Stimulated activated CD8-positive, alpha-beta memory T cell treated with anti-CD3 and anti-CD28 coated beads, Interleukin-12 subunit alpha, Interleukin-12 subunit beta, amount 100 ng/mL, for 24 hours (primary cell): Measurements from ENCODE around the gene BOK.
"Not testable (repeated sequence)": the region's sequence is repeated elsewhere in the genome, so short reads cannot be mapped to it uniquely, and the experiment has no call there.

Source experiments
- DNase-seq: peaks from one replicate; pipeline ENCODE4 v3.0.0-alpha.2; 2020; ENCODE audit errors: extremely low read depth

BOK gene

GRCh38 chr2:241555711-241556110 is 2.8 kb upstream of the BOK start:
- no peak for DNase-seq

- no peak for DNase-seq
Observed at GRCh38 chr2:241556746-241557145, 1.8 kb upstream of the BOK start.

- no peak for DNase-seq
Observed at GRCh38 chr2:241559323-241560161, 997 bp downstream of the BOK start.

- no peak for DNase-seq
Observed at GRCh38 chr2:241560162-241560882, 1.8 kb downstream of the BOK start.

- DNase-seq, result no peak
Observed at GRCh38 chr2:241560883-241561474, 2.4 kb downstream of the BOK start.

GRCh38 chr2:241561832-241562231 is 3.3 kb downstream of the BOK start:
- no peak for DNase-seq

- DNase-seq, result no peak
Observed at GRCh38 chr2:241562269-241562891, 3.8 kb downstream of the BOK start.

GRCh38 chr2:241563031-241563507 is 4.5 kb downstream of the BOK start:
- no peak for DNase-seq

- no peak for DNase-seq
Observed at GRCh38 chr2:241563571-241563980, 5.0 kb downstream of the BOK start.

- no peak for DNase-seq
Observed at GRCh38 chr2:241563981-241564595, 5.5 kb downstream of the BOK start.

GRCh38 chr2:241564596-241565410 is 6.3 kb downstream of the BOK start:
- no peak for DNase-seq

- no peak for DNase-seq
Observed at GRCh38 chr2:241565411-241565810, 6.9 kb downstream of the BOK start.

- DNase-seq, result not testable (repeated sequence)
Observed at GRCh38 chr2:241566021-241566420, 7.5 kb downstream of the BOK start.

- no peak for DNase-seq
Observed at GRCh38 chr2:241566468-241566867, 7.9 kb downstream of the BOK start.

- DNase-seq, result not testable (repeated sequence)
Observed at GRCh38 chr2:241567266-241567665, 8.7 kb downstream of the BOK start.

- no peak for DNase-seq
Observed at GRCh38 chr2:241567776-241568175, 9.2 kb downstream of the BOK start.

- no peak for DNase-seq
Observed at GRCh38 chr2:241568726-241569125, 10.2 kb downstream of the BOK start.

- DNase-seq, result no peak
Observed at GRCh38 chr2:241569831-241570281, 11.3 kb downstream of the BOK start.

- DNase-seq, result no peak
Observed at GRCh38 chr2:241570961-241571581, 12.5 kb downstream of the BOK start.
